HG03097 (cell line): ENCODE results near the gene PLN.

Experiments
- ATAC-seq: cut with Tn5 transposase; IDR thresholded peaks from one replicate; pipeline ENCODE4 v1.9.1; 2021; ENCODE audit not compliant: unreplicated experiment, low FRiP score

The PLN gene

DNA sequence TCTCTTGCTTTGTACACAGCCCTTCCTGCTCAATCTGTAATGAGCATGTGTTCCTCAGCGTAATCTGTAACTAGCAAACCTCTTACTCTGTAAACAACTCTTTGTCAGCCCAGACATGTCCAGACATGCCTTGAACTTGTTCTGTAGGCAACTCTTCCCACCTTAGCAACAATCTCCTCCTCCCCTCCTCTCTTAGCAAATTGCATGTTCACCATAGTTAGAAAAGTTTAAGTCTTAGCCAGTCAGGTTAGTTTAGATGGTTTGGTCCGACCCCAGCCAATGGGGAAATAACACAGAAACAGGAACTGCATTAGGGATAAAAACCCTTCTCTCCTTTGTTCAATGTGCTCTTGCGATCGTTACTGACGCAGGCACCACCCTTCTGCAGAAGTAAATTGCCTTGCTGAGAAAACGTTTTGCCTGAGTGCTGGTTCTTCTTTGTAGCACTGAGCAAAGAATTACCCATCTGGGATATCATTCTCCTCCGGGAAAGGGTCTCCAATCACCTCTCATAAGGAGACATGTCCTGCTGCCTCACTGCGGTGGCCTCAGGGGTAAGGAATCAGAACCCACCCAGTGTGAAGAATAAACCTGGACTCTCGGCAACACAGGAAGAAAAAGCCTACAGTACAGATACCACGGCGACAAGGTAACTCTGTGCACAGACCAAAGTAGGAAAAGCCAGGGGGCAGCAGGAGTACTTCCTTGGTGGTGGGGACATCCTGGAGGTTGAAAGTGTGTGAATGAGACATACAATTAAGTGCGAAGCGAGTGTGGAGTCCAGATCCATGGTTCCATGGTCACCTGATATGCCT lies 26.2 kb downstream of the PLN start:
- no peak for ATAC-seq

GRCh38 chr6:118577972-118578371 lies 29.9 kb downstream of the PLN start:
- ATAC-seq, result no peak

DNA sequence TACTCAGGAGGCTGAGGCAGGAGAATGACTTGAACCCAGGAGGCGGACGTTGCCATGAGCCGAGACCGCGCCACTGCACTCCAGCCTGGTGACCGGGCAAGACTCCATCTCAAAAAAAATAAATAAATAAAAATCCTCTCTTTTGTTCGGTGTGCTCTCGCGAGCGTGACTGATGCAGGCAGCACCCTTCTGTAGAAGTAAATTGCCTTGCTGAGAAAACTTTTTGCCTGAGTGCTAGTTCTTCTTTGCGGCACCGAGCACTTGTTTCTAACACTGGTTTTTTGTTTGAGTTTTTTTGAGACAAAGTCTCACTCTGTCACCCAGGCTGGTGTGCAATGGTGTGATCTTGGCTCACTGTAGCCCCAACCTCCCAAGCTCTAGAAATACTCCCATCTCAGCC lies 30.5 kb downstream of the PLN start:
- no peak for ATAC-seq

- ATAC-seq, result no peak
Measured at GRCh38 chr6:118579786-118580185, 31.7 kb downstream of the PLN start.

- ATAC-seq, result no peak
Measured at GRCh38 chr6:118580585-118581419, 32.7 kb downstream of the PLN start.

GRCh38 chr6:118581489-118581959 lies 33.4 kb downstream of the PLN start:
- no peak for ATAC-seq

GRCh38 chr6:118584911-118585310 lies 36.8 kb downstream of the PLN start:
- no peak for ATAC-seq

GRCh38 chr6:118586746-118587485 lies 38.8 kb downstream of the PLN start:
- no peak for ATAC-seq

DNA sequence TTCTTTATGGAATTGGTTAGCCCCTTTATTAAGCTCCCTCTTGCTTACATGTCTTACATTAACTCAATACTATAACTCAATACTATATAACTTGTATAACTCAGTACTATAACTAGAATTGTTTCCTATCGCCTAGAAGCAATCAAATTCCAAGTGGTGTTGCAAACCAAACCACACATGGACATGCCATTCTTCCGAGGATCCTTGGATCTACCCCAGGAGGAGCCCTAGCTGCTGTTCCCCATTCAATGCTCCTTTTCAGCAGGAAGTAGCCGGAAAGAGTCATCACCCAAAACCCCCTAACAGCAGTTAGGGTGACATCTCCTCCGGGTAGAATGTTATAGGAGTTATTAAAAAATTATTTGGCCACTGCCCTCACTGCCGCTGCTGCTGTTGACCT lies 40.5 kb downstream of the PLN start:
- ATAC-seq, result no peak

DNA sequence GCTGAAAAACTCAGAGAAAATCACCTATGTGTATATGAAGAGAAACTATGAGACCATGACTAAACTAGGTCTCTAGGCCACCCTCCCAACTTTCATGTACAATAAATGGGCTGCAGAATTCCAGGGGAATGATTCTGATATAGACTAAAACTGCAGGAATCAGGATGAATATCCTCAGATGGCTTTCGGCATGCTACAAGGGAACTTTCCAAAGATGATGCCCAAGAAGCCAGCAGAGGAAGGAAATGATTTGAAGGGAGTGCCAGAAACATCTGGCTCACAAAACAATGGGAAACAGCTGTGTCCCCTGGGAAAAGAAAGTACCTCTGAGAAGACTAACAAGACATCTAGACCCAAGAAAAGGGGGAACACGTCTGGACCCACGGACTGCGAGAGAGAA lies 41.1 kb downstream of the PLN start:
- ATAC-seq, result no peak

DNA sequence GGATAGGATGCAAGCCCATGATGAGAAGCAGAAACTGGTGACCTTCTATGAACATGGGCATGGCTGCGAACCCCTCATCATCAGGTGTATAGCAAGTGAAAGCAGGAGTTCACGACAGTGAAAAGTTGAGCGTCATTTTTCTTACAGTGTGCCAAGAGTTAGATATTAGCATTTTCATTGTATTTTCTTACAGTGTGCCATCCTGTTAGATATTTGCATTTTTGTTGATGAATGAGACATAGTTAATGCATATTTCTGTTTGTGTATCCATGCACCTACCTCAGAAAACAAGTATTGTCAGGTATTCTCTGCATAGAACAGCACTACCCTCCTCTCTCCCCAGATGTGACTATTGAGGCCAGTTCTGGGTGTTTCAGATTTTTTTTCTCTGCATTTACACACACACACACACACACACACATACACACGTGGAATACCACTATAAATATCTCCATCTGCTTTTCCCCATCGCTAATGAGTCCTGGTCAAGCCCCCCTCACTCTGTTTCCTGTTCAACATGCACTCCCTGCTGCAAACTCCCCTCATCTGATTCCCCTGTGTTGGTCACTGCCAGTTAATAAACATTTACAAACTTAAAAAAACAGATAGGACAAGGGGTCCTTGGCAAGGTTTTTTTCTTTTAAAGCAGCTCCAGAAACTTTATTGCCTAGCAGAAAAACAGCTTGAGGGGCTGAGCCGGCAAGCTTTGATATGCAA lies 41.7 kb downstream of the PLN start:
- no peak for ATAC-seq

GRCh38 chr6:118591897-118592296 lies 43.8 kb downstream of the PLN start:
- ATAC-seq, result no peak

DNA sequence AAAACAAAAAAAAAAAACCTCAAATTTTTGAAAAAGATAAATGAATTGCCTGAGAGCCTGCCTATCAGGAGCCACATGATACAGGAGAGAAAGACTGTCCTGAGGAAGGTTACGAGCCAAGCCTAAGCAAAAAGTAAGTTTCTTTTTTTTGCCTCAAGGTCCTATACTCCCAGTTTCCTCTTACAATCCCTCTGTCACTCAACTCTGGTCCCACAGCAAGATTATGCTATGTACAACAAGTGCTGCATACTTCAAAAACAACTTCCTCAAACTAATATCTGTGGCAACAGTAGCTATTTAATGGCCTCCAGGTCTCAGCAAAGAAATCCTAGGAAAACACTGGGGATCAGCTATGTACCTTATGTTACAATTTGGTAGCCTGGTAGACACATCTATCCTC lies 46.8 kb downstream of the PLN start:
- ATAC-seq, result no peak

DNA sequence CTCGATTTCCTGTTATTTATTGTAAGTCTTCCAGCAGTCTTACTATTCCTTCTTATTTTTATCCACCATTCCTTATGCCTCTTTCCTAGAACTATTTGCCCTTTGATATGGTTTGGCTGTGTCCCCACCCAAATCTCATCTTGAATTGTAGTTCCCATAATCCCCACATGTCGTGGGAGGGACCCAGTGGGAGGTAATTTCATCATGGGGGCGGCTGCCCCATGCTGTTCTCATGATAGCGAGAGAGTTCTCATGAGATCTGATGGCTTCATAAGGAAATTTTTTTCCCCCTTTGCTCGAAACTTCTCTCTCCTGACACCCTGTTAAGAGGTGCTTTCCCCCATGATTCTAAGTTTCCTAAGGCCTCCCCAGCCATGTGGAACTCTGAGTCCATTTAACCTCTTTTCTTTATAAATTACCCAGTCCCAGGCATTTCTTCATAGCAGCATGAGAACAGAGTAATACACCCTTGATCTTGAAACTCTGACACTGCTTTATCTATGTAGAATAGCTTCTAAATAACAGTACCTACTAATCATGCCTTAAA lies 48.8 kb downstream of the PLN start:
- no peak for ATAC-seq

- no peak for ATAC-seq
Measured at GRCh38 chr6:118597636-118598035, 49.5 kb downstream of the PLN start.

GRCh38 chr6:118598324-118598723 lies 50.2 kb downstream of the PLN start:
- ATAC-seq, result no peak

GRCh38 chr6:118602300-118602699 lies 54.2 kb downstream of the PLN start:
- no peak for ATAC-seq

- ATAC-seq, result no peak
Measured at GRCh38 chr6:118603372-118603771, 55.3 kb downstream of the PLN start.

DNA sequence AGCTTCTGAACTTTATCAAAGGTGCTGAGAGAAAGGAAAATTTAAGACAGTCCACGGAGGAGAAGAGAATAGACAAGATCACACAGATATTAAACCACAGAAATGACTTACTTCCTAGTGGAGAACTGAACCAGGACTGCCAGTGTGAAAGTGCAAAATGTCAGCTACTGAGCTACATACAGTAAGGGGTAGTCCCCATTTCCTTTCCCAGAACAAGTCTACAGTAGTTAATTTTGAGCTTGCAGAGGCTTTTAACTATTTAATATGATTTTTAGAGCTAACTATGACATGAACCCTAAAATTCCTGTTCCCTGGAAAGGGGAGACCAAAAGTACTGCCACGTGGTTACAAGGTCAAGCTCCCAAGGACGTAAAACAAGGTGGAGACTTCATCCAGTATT lies 58.2 kb downstream of the PLN start:
- no peak for ATAC-seq

- ATAC-seq, result no peak
Measured at GRCh38 chr6:118606858-118607257, 58.8 kb downstream of the PLN start.
